Measurements from ENCODE around the gene EBF3. TPM values are rescaled to one million over a fixed set of nuclear protein-coding genes. Genes with fewer than 3 reads are reported as not detected.

EBF3 gene
- total RNA-seq, 1 experiment from 2014 or later = not detected

- CTCF ChIA-PET = no interaction called here
- DNase-seq (no peak), ATAC-seq (no peak)
- no TSS peak for BruUV-seq (replicated peaks)
- Histone ChIP-seq H3K9me3 (ENCODE audit: low read length) (no peaks in the 10 kb centered on the region), H3K9ac (ENCODE audit: low read length) (no peak overlapping the region), H3K79me2 (ENCODE audit: low read length) (no peaks in the 10 kb centered on the region), H3K36me3 (ENCODE audit: low read depth, low read length) (no peaks in the 10 kb centered on the region), H3F3A (ENCODE audit: low read length, unreplicated experiment) (no peaks in the 10 kb centered on the region), H3K27ac (ENCODE audit: low read length) (no peak overlapping the region), H3K27me3 (ENCODE audit: low read length) (no peaks in the 10 kb centered on the region), H2AFZ (ENCODE audit: low read length) (no peak overlapping the region), H3K4me3 (ENCODE audit: low read length) (no peak overlapping the region), H3K9me2 (replicated peaks; ENCODE audit: low read length) (no peaks in the 10 kb centered on the region), H3K4me2 (ENCODE audit: low read length) (no peak overlapping the region), H3K4me1 (ENCODE audit: insufficient read depth, low read length) (no peaks in the 10 kb centered on the region), H4K20me1 (ENCODE audit: low read length) (no peaks in the 10 kb centered on the region)
- intact Hi-C loops (cut with micrococcal nuclease) = no loop called here
- POLR2A ChIA-PET (ENCODE audit: unreplicated experiment) = no interaction called here
- TF ChIP-seq EZH2 (IDR thresholded peaks at IDR 0.05; ENCODE audit: low read length, unreplicated experiment) (no peak), CTCF (conservative IDR thresholded peaks at IDR 0.05; ENCODE audit: low read depth, low read length) (no peak), EZH2phosphoT487 (IDR thresholded peaks at IDR 0.05; ENCODE audit: borderline replicate concordance, low read length) (no peak)
Observed at GRCh38 chr10:129927351-129928120, 36.5 kb downstream of the EBF3 start.

- CTCF ChIA-PET = no interaction called here
- Histone ChIP-seq H3K79me2 (ENCODE audit: low read length) (no peaks in the 10 kb centered on the region), H3K27me3 (ENCODE audit: low read length) (no peaks in the 10 kb centered on the region), H4K20me1 (ENCODE audit: low read length) (no peaks in the 10 kb centered on the region), H3K9me3 (ENCODE audit: low read length) (no peaks in the 10 kb centered on the region), H3K4me1 (ENCODE audit: insufficient read depth, low read length) (no peaks in the 10 kb centered on the region), H3K9me2 (replicated peaks; ENCODE audit: low read length) (no peaks in the 10 kb centered on the region), H3F3A (ENCODE audit: low read length, unreplicated experiment) (no peaks in the 10 kb centered on the region), H3K4me2 (ENCODE audit: low read length) (no peak overlapping the region), H2AFZ (ENCODE audit: low read length) (no peak overlapping the region), H3K36me3 (ENCODE audit: low read depth, low read length) (no peaks in the 10 kb centered on the region), H3K9ac (ENCODE audit: low read length) (no peak overlapping the region), H3K27ac (ENCODE audit: low read length) (no peak overlapping the region), H3K4me3 (ENCODE audit: low read length) (no peak overlapping the region)
- ATAC-seq = no peak
- BruUV-seq (replicated peaks) = no TSS peak
- no peak for TF ChIP-seq EZH2phosphoT487 (IDR thresholded peaks at IDR 0.05; ENCODE audit: borderline replicate concordance, low read length)
- no peak for TF ChIP-seq CTCF (conservative IDR thresholded peaks at IDR 0.05; ENCODE audit: low read depth, low read length)
- TF ChIP-seq EZH2 (IDR thresholded peaks at IDR 0.05; ENCODE audit: low read length, unreplicated experiment) = no peak
- POLR2A ChIA-PET (ENCODE audit: unreplicated experiment) = no interaction called here
- DNase-seq = no peak
- intact Hi-C loops (cut with micrococcal nuclease) = no loop called here
Observed at GRCh38 chr10:129926066-129927055, 37.7 kb downstream of the EBF3 start.
